ENCODE data around the gene CFAP157.

Gene CFAP157

DNA sequence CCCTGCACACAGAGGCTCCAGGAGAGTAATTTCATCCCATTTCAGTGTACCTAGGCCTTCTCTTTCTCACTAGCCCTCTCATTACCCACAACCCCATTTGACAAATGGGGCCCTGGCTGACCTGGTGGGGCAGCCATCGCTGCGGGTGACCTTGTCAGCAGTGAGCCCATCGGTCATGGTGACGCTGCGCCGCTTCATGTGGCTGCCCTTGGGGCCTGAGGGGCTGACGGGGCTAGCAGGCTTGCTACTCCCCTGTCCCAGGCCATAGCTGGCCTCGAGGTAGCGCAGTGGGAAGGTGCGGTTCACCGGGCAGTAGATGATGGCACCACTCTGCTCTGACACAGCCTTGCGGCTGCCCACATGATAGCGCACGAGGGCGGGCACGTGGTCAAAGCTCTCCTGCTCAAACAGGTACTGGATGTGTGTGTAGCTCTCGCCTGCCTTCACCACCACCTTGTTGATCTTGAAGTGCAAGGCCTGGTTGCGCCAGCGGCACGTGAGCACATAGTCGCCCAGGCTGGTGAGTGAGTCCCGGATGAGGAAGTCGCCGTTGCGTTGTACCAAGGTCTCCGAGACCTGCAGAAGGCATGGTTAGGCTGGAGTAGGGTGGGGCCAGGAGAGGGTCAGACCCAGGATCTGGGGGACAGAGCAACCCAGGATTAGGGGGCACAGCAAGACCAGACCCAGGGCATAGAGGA, 42.5 kb downstream of the CFAP157 start:
- no peak for DNase-seq (ENCODE audit: extremely low spot score)
- POLR2A ChIA-PET, result no interaction called here
- TF ChIP-seq, protein P1, sequence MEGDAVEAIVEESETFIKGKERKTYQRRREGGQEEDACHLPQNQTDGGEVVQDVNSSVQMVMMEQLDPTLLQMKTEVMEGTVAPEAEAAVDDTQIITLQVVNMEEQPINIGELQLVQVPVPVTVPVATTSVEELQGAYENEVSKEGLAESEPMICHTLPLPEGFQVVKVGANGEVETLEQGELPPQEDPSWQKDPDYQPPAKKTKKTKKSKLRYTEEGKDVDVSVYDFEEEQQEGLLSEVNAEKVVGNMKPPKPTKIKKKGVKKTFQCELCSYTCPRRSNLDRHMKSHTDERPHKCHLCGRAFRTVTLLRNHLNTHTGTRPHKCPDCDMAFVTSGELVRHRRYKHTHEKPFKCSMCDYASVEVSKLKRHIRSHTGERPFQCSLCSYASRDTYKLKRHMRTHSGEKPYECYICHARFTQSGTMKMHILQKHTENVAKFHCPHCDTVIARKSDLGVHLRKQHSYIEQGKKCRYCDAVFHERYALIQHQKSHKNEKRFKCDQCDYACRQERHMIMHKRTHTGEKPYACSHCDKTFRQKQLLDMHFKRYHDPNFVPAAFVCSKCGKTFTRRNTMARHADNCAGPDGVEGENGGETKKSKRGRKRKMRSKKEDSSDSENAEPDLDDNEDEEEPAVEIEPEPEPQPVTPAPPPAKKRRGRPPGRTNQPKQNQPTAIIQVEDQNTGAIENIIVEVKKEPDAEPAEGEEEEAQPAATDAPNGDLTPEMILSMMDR (IDR thresholded peaks at IDR 0.05; ENCODE audit: control extremely low read depth, extremely low read depth, low read depth, missing control alignments), result no peak
- CTCF ChIA-PET, result interaction anchor here (0.9 to 4.2 kb wide), 3 partner anchors 8 to 15 kb away, joined by 3 to 17 read pairs (median 3); partner anchors contain the start of gene TOR2A

DNA sequence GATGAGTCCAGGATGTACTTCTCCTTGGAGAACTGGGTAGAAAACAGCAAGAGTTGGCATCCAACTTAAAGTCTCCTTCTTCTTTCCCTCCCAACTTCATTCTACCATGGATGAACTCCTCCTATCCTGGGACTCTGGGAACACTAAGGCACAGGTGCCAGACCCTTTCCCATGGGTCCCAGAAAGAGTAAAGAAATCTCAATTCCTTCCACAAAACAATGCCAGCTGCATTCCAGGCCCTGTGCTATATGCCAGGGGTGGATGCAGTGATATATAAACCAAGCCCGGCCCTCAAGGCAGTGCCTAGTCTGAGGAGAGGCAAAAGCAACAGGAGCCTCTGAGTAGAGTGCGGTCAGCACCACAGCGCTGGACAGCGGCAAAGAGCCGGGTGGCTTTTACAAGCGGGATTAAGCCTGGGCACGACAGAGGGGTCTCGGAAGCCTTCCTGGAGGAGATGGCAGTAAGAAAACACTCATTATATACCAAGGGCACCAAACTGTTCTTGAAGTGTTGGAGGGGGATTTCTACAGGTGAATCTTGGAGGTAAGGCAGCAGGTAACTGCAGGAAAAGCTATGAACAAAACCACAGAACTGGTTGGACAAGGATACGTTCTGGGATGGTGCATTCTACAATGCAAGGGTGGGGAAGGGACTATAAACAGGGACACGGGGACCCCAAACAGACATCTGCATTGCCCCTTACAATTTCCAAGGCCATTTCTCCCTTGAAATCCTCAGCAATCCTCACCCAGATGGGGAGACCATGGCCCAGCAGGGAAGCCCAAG, 44.7 kb downstream of the CFAP157 start:
- TF ChIP-seq, protein P1 (IDR thresholded peaks at IDR 0.05; ENCODE audit: control extremely low read depth, extremely low read depth, low read depth, missing control alignments), result no peak
- DNase-seq (ENCODE audit: extremely low spot score), result no peak
- CTCF ChIA-PET, result interaction anchor here (0.9 to 4.2 kb wide), 2 partner anchors 16 to 170 kb away, joined by 3 to 17 read pairs; partner anchors contain the start of gene TOR2A
- POLR2A ChIA-PET, result no interaction called here

DNA sequence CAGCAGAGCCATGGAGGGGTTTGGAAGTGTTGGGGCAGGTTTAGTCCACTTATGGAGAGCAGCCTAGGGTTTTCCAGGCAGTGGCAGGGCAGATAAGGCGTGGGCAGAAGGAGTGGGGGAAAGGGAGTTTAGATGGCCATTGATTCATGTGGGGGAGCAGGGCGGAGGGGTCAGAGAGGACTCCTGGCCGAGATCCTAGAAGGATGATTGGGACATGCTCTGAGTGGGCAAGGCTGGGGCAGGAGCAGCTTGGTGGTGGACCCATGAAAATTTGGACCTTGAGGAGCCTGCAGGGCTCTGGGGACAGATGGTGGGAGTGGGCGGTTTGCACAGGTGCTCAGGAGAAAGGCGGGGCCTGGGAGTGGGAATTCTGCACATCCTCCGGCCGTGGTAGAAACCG, 46.4 kb downstream of the CFAP157 start:
- CTCF ChIA-PET, result interaction anchor here (1.5 to 4.2 kb wide), 2 partner anchors 18 to 168 kb away, joined by 4 to 17 read pairs; partner anchors contain the start of gene TOR2A
- DNase-seq (ENCODE audit: extremely low spot score), result no peak
- POLR2A ChIA-PET, result no interaction called here
- TF ChIP-seq, protein P1 (IDR thresholded peaks at IDR 0.05; ENCODE audit: control extremely low read depth, extremely low read depth, low read depth, missing control alignments), result no peak

DNA sequence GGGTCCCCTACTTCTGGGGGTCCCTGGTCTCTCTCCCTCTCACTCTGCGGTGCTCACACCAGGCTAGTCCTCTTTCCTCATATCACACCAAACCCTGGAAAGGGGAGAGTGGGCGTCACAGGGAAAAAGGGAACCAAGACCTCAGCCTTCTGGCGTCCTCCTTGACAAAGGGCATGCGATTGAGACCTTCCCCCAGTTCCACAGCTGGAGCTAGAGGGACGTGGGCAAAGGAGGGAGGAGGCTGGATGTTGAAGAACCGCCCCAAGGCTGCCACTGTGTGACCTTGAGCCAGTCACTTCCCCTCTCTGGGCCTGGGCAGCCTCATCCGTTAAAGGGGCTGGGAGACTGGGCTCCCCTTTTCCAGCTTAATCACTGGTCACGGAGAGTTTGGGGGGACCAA, 46.8 kb downstream of the CFAP157 start:
- DNase-seq (ENCODE audit: extremely low spot score), result no peak
- CTCF ChIA-PET, result interaction anchor here (1.5 to 1.8 kb wide), 2 partner anchors 116 to 167 kb away, joined by 4 to 5 read pairs; no protein-coding TSS in a partner anchor
- POLR2A ChIA-PET, result no interaction called here
- TF ChIP-seq, protein P1 (IDR thresholded peaks at IDR 0.05; ENCODE audit: control extremely low read depth, extremely low read depth, low read depth, missing control alignments), result no peak

DNA sequence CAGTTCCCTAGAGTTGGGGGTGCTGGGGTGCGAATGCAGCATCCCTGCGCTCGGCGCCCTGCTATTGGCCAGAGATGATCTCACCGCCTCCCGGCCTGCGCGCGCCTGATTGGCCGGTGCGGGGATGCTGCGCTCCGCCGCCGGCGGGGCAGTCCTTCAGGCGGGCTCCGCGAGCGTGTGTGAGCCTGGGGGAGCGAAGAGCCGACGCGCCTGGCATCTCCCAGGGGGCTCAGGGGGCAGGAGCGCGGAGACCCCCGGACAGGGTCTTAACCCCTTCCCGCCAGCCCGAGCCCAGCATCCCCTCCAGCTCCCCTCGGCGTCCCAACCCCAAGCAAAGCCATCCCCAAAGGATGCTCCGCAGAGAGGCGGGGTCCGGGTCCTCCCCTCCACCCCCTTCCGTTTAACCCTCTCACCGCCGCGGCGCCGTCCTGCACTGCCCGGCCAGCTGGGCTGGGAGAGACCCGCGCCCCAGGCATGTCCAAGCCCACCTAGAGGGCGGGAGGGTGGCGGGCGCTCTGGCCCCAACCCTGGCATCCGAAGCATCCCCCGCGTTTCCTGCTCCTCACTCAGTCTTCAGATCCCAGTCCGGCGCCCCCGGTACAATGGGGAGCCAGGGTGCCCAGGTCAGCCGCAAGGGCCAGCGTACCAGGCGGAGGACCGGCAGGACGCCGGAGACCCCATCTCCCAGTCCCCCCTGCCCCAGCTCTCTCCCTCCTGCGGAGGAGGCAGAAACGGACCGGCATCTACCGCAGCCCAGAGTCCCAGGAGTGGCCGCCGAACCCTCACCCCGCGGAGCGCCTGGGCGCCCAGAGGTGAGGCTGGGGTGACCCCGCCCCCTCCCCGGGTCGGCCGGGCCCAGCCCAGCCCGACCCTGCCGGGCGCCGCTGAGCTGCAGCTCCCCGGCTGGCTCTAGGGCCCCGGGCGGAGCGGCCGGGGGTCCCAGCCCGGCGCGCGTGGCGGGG, 47.6 kb downstream of the CFAP157 start:
- CTCF ChIA-PET, result interaction anchor here (1.5 to 1.8 kb wide), 2 partner anchors 115 to 166 kb away, joined by 4 to 5 read pairs; no protein-coding TSS in a partner anchor
- POLR2A ChIA-PET, result no interaction called here
- no peak for DNase-seq (ENCODE audit: extremely low spot score)
- TF ChIP-seq, protein P1 (IDR thresholded peaks at IDR 0.05; ENCODE audit: control extremely low read depth, extremely low read depth, low read depth, missing control alignments), result no peak

All from GM10248 (cell line).